HepG2 (cell line): ENCODE measurements around the gene SFRP2. TPM values are rescaled to one million over a fixed set of nuclear protein-coding genes. Genes with fewer than 3 reads are reported as not detected.
A peak's percentile ranks its signal among the peaks of the same experiment; 100 is the strongest.

Source experiments
- ATAC-seq: fragments of 200-7000 bp; cut with Tn5 transposase; 3 replicates; pipeline ENCODE4 v1.9.1; 2020; ENCODE audit warnings: mild to moderate bottlenecking, moderate library complexity
- BruUV-seq: library from RNA; stranded (reverse); fragments of 400-500 nt; replicated peaks from 2 replicates; lab custom pipeline; 2021; lab: Mats Ljungman, UMichigan
- CTCF ChIA-PET: fragments of 300-600 bp; formaldehyde crosslinking; extraction: SDS; loops from one replicate; lab custom pipeline; 2021; ENCODE audit warnings: low total read pairs, inconsistent platforms, low intra/inter-chr PET ratio; lab: Yijun Ruan, JAX
- POLR2A ChIA-PET: fragments of 350-600 bp; sonication (Branson Sonifier 250); formaldehyde crosslinking; loops from one replicate; lab custom pipeline; 2020; ENCODE audit warnings: antibody characterized with exemption, inconsistent platforms; lab: Yijun Ruan, JAX
- DNase-seq: peaks from one replicate; pipeline ENCODE4 v3.0.0-alpha.2; 2015; ENCODE audit warnings: low spot score
- FAIRE-seq: peaks from 3 replicates; lab custom pipeline; 2011; peaks lifted over from hg19 to GRCh38; lab: Jason Lieb, UNC
- H2AFZ ChIP-seq: one replicate; pipeline ENCODE4 v1.6.1; 2011; ENCODE audit warnings: low read length, inconsistent platforms
- H3K27ac ChIP-seq: fragments of 300-600 bp; 3 replicates; pipeline ENCODE4 v1.8.0; 2011; ENCODE audit warnings: mixed run types, mild to moderate bottlenecking, mixed read lengths, low read length, inconsistent platforms; ENCODE audit not compliant: insufficient read depth; ENCODE audit errors: extremely low read length
- H3K27me3 ChIP-seq, 2 experiments: fragments of 200-600 bp in 1 of 2; 2 replicates in 1 of 2; 3 replicates in 1 of 2; pipeline versions ENCODE4 v1.6.0 to v1.8.0; 2011; ENCODE audit warnings: low read length in 2 of 2, mild to moderate bottlenecking in 2 of 2, moderate library complexity in 2 of 2, inconsistent platforms in 1 of 2; ENCODE audit not compliant: insufficient read depth in 2 of 2, control insufficient read depth in 1 of 2
- H3K36me3 ChIP-seq, 2 experiments: fragments of 200-600 bp in 1 of 2; replicated peaks in 1 of 2; 2 replicates in 1 of 2; 3 replicates in 1 of 2; pipeline versions ENCODE4 v1.5.1 to v1.8.0; 2011; ENCODE audit warnings: low read length in 2 of 2, inconsistent platforms in 1 of 2; ENCODE audit not compliant: insufficient read depth in 2 of 2, control insufficient read depth in 1 of 2
- H3K4me1 ChIP-seq: 2 replicates; pipeline ENCODE4 v1.5.1; 2012; ENCODE audit warnings: low read length, inconsistent platforms; ENCODE audit not compliant: insufficient read depth
- H3K4me2 ChIP-seq: 2 replicates; pipeline ENCODE4 v1.6.0; 2011; ENCODE audit warnings: low read depth, low read length, inconsistent platforms
- H3K4me3 ChIP-seq, 3 experiments: fragments of 200-600 bp in 1 of 3; sonication (generic), shearing (Covaris generic) in 1 of 3; replicated peaks in 1 of 3; 2 replicates each; pipeline ENCODE4 v1.5.1; 2011 to 2016; ENCODE audit warnings: low read length in 3 of 3, inconsistent platforms in 2 of 3, low read depth in 2 of 3, mild to moderate bottlenecking in 2 of 3, control low read depth in 1 of 3, mixed read lengths in 1 of 3; ENCODE audit not compliant: insufficient read depth in 1 of 3
- H3K79me2 ChIP-seq: one replicate; pipeline ENCODE4 v1.6.1; 2011; ENCODE audit warnings: low read length, inconsistent platforms; ENCODE audit not compliant: insufficient read depth
- H3K9ac ChIP-seq: 2 replicates; pipeline ENCODE4 v1.6.0; 2011; ENCODE audit warnings: mild to moderate bottlenecking, low read depth, low read length, inconsistent platforms; ENCODE audit not compliant: insufficient read depth
- H3K9me3 ChIP-seq: 2 replicates; pipeline ENCODE4 v1.5.1; 2012; ENCODE audit warnings: mild to moderate bottlenecking, low read length
- H4K20me1 ChIP-seq: 2 replicates; pipeline ENCODE4 v1.6.0; 2011; ENCODE audit warnings: inconsistent platforms, mild to moderate bottlenecking, low read length, moderate library complexity; ENCODE audit not compliant: insufficient read depth
- CBX2 ChIP-seq, 2 experiments: fragments of 200-600 bp in 1 of 2; sonication (generic); formaldehyde crosslinking in 1 of 2; IDR thresholded peaks; 2 replicates each; pipeline versions ENCODE4 v1.7.0 to v1.8.1; 2018 to 2022; ENCODE audit warnings: low read depth in 2 of 2, low read length in 1 of 2, mild to moderate bottlenecking in 1 of 2, missing genetic modification reagents in 1 of 2
- IRF1 ChIP-seq: sonication (generic); formaldehyde crosslinking; IDR thresholded peaks from 2 replicates; pipeline ENCODE4 v1.4.0; 2020; ENCODE audit warnings: low read depth, mild to moderate bottlenecking, missing genetic modification reagents
- MAFF ChIP-seq: IDR thresholded peaks from 2 replicates; pipeline ENCODE4 v1.6.1; 2011; ENCODE audit warnings: low read depth, low read length, improper control_type of control experiment
- MAFK ChIP-seq, 2 experiments: IDR thresholded peaks in 1 of 2; conservative IDR thresholded peaks in 1 of 2; 2 replicates each; pipeline ENCODE4 v1.6.1; 2011; ENCODE audit warnings: improper control_type of control experiment in 2 of 2, low read length in 2 of 2
- PTBP1 ChIP-seq: fragments of 200-400 bp; formaldehyde crosslinking; IDR thresholded peaks from 2 replicates; pipeline ENCODE4 v1.6.1; 2018; ENCODE audit warnings: low read length, low read depth; ENCODE audit not compliant: poor library complexity, severe bottlenecking
- RFX3 ChIP-seq: IDR thresholded peaks from 2 replicates; pipeline ENCODE4 v1.6.1; 2016; ENCODE audit warnings: missing biosample characterization, missing genetic modification reagents
- RNF219 ChIP-seq: sonication (generic); formaldehyde crosslinking; IDR thresholded peaks from 2 replicates; pipeline ENCODE4 v1.5.0; 2020; ENCODE audit warnings: mild to moderate bottlenecking, missing genetic modification reagents
- SALL2 ChIP-seq: sonication (generic); formaldehyde crosslinking; IDR thresholded peaks from 2 replicates; pipeline ENCODE4 v1.8.1; 2023; ENCODE audit warnings: mild to moderate bottlenecking, missing genetic modification reagents, inconsistent platforms
- SMC3 ChIP-seq: IDR thresholded peaks from 2 replicates; pipeline ENCODE4 v1.6.1; 2011; ENCODE audit warnings: low read length, improper control_type of control experiment
- SP5 ChIP-seq: IDR thresholded peaks from 2 replicates; pipeline ENCODE4 v1.6.1; 2016; ENCODE audit warnings: low read depth, borderline replicate concordance
- TFAP4 ChIP-seq: sonication (generic); IDR thresholded peaks from 2 replicates; pipeline ENCODE4 v1.6.1; 2016; ENCODE audit warnings: low read depth, borderline replicate concordance
- ZNF350 ChIP-seq: sonication (generic); formaldehyde crosslinking; IDR thresholded peaks from 2 replicates; pipeline ENCODE4 v1.4.0; 2020; ENCODE audit warnings: mild to moderate bottlenecking, low read depth, missing genetic modification reagents, borderline replicate concordance
- WGBS: methylation state at CpG from one replicate; pipeline ENCODE4 v1.1.6; 2017; ENCODE audit warnings: low lambda C conversion rate; 5-methylcytosine and 5-hydroxymethylcytosine counted together
- in situ Hi-C: cut with HindIII; loops from 2 replicates; pipeline ENCODE4 v1.10.0; 2017; ENCODE audit warnings: low pct_unique_long_range_greater_than_20kb; ENCODE audit not compliant: extremely low pct_ligation_motif_present
- intact Hi-C: fragments of 100-400 bp; cut with micrococcal nuclease; formaldehyde crosslinking; loops from one replicate; pipeline ENCODE4 v1.10.0; 2022; ENCODE audit not compliant: unreplicated experiment
- polyA plus RNA-seq, 8 experiments: library from polyadenylated mRNA; depleted of rRNA in 3 of 8; stranded (reverse) in 7 of 8; unstranded in 1 of 8; fragments of >200 nt; fragmentation: Illumina TruSeq in 4 of 8; extraction: Trizol in 4 of 8; gene quantifications; 2 replicates each; pipeline versions ENCODE4 v1.2.1 to v1.2.3, GENCODE V29; 2011 to 2016; ENCODE audit warnings: low read depth in 4 of 8, missing spikeins in 1 of 8, mixed read lengths in 1 of 8; ENCODE audit not compliant: insufficient read depth in 1 of 8
- total RNA-seq, 5 experiments: library from RNA; depleted of rRNA; stranded (reverse); fragments of >200 nt; fragmentation: Illumina TruSeq; extraction: Trizol; gene quantifications; 2 replicates each; pipeline ENCODE4 v1.2.3, GENCODE V29; 2016; ENCODE audit warnings: low read depth in 1 of 5

SFRP2 gene
- total and polyA plus RNA-seq, 2 of the 13 experiments (the other 11 are each of a cell fraction or from before 2014, with no cell fraction given), result not detected

GRCh38 chr4:153804722-153805121 is 15.8 kb upstream of the SFRP2 start:
- Histone ChIP-seq H3K36me3 (no peaks in the 10 kb centered on the region), H3K9me3 (no peaks in the 10 kb centered on the region), H3K4me3 (no peak overlapping the region), H3K4me2 (no peak overlapping the region), H3K27ac (no peak overlapping the region), H2AFZ (no peak overlapping the region), H3K4me1 (no peaks in the 10 kb centered on the region), H4K20me1 (no peaks in the 10 kb centered on the region; the same call in 1 of the 2 replicates), H3K79me2 (no peaks in the 10 kb centered on the region), H3K9ac (no peak overlapping the region), H3K27me3 (no peaks in the 10 kb centered on the region)
- in situ Hi-C loops, result no loop called here
- TF ChIP-seq RFX3, result no peak
- TF ChIP-seq MAFK (conservative IDR thresholded peaks at IDR 0.05 in 1 of 2, IDR thresholded peaks at IDR 0.05 in 1 of 2; ENCODE audit: low read length in 2 of 2), result peak; percentile 98 to 99
- peak; percentile 99 for TF ChIP-seq MAFF
- CTCF ChIA-PET, result no interaction called here
- intact Hi-C loops, result no loop called here
- DNase-seq, result no peak
- FAIRE-seq, result no peak
- POLR2A ChIA-PET, result no interaction called here
- no TSS peak for BruUV-seq
- ATAC-seq, result no peak
- WGBS, result 29% methylated on average over 2 of the region's 3 CpGs

- no peak overlapping the region for H3K9ac ChIP-seq
- BruUV-seq, result no TSS peak
- H3K36me3 ChIP-seq, result no peaks in the 10 kb centered on the region
- DNase-seq (no peak), FAIRE-seq (no peak), ATAC-seq (no peak)
- H3K4me1 ChIP-seq, result no peaks in the 10 kb centered on the region
- H3K27me3 ChIP-seq, result no peaks in the 10 kb centered on the region
- TF ChIP-seq IRF1, result no peak
- no peak for TF ChIP-seq PTBP1
- no peak for TF ChIP-seq TFAP4
- TF ChIP-seq SP5 (CRISPR knock-in tag), result no peak
- TF ChIP-seq RNF219 (CRISPR knock-in tag), result no peak
- TF ChIP-seq ZNF350 (CRISPR knock-in tag), result no peak
- TF ChIP-seq CBX2 (IDR thresholded peaks at IDR 0.05; ENCODE audit: low read depth, low read length), result no peak
- no peak for TF ChIP-seq CBX2 (CRISPR knock-in tag; IDR thresholded peaks at IDR 0.05; ENCODE audit: low read depth)
- 0 out of 4 replicates have a peak, but pooled peaks of 1 of the 2 experiments have one; percentile 3 for TF ChIP-seq MAFK (conservative IDR thresholded peaks at IDR 0.05 in 1 of 2, IDR thresholded peaks at IDR 0.05 in 1 of 2; ENCODE audit: low read length in 2 of 2)
- 0 out of 2 replicates have a peak, but pooled peaks have one; percentile 7 for TF ChIP-seq MAFF
- no peak for TF ChIP-seq SMC3
- TF ChIP-seq SALL2, result no peak
- H3K4me2 ChIP-seq, result no peak overlapping the region
- H3K27ac ChIP-seq, result no peak overlapping the region
- H4K20me1 ChIP-seq, result no peaks in the 10 kb centered on the region
- no peaks in the 10 kb centered on the region for H3K79me2 ChIP-seq
- intact Hi-C loops, result no loop called here
- H3K9me3 ChIP-seq, result no peaks in the 10 kb centered on the region
- in situ Hi-C loops, result no loop called here
- ChIA-PET CTCF (no interaction called here), POLR2A (no interaction called here)
- no peak overlapping the region for H2AFZ ChIP-seq
- 0% methylated on average over 2 of the region's 2 CpGs for WGBS
- no peak overlapping the region for H3K4me3 ChIP-seq
Measured at GRCh38 chr4:153799694-153800074, 10.8 kb upstream of the SFRP2 start.
